C4-2B (cell line): ENCODE measurements around the gene AFF3.

Source experiments
- ZFX ChIP-seq: fragments of 450-650 bp; IDR thresholded peaks from 2 replicates; pipeline ENCODE4 v1.6.1; 2017
- TF ChIP-seq, protein P1 (sequence below): fragments of 450-650 bp; conservative IDR thresholded peaks from 2 replicates; pipeline ENCODE4 v1.5.1; 2017; ENCODE audit warnings: mild to moderate bottlenecking

DNA sequence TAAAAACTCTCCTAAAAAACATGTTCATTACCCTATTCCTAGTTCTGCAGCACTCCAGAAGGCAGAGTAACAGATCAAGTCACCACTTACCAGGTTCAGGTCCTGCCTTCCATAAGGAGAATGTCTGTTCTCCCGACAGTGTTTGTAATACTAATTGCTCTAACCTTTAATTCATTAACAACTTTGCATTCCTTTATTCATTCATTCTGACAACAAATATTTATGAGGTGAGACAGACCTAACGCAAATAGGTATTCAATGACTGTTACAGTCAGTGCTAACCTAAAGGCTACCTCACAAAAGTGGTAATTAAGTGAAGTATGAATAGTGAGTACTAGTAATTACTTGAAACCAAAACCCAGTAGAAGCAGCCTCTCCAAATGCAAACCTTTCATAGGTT is 224.0 kb downstream of the AFF3 start:
- TF ChIP-seq, protein P1, sequence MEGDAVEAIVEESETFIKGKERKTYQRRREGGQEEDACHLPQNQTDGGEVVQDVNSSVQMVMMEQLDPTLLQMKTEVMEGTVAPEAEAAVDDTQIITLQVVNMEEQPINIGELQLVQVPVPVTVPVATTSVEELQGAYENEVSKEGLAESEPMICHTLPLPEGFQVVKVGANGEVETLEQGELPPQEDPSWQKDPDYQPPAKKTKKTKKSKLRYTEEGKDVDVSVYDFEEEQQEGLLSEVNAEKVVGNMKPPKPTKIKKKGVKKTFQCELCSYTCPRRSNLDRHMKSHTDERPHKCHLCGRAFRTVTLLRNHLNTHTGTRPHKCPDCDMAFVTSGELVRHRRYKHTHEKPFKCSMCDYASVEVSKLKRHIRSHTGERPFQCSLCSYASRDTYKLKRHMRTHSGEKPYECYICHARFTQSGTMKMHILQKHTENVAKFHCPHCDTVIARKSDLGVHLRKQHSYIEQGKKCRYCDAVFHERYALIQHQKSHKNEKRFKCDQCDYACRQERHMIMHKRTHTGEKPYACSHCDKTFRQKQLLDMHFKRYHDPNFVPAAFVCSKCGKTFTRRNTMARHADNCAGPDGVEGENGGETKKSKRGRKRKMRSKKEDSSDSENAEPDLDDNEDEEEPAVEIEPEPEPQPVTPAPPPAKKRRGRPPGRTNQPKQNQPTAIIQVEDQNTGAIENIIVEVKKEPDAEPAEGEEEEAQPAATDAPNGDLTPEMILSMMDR = no peak
- TF ChIP-seq ZFX = no peak
